Stimulated activated CD4-positive, alpha-beta T cell treated with anti-CD3 and anti-CD28 coated beads, Interleukin-4, amount 100 ng/mL, for 4 hours (primary cell): ENCODE results near the gene MFSD12.

Experiments used
- DNase-seq, 2 experiments: peaks; one replicate each; pipeline ENCODE4 v3.0.0-alpha.2; 2020

The MFSD12 gene

DNA sequence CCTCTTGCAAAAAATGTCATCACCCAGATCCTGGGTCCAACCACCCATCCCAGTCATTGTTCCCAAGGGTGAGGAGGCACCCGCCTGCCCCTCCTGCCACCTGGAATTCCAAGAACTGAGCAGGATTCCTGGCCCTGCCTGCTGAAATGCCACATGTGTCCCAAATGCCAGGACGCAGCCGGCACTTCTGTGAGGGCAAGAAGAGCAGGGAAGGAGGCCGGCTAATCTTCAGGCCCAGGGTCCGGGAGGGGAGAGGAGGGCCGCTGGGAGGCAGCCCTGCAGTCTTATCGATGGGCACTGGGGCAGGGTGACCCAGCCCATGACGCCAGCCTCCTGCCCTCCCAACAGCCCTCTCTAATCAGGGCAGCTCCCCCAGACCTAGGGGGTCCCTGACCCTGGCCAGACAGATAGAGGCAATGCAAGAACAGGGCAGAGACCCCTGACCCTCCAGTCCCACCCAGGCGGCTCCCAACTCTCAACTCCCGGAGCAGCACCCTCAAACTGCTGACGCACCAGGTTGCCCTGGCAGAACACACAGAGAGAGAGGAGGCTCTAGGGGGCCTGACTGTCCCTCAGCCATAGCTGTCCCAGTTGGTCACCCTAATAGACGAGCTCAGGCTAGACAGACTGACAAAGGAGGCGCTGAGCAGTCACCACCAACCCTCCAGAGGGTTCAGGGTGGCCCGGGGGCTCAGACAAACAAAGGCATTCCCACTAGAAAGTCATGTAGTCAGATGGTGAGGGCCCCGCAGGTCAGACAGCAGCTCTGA is 1.5 kb downstream of the MFSD12 start:
- DNase-seq, result no peak

DNA sequence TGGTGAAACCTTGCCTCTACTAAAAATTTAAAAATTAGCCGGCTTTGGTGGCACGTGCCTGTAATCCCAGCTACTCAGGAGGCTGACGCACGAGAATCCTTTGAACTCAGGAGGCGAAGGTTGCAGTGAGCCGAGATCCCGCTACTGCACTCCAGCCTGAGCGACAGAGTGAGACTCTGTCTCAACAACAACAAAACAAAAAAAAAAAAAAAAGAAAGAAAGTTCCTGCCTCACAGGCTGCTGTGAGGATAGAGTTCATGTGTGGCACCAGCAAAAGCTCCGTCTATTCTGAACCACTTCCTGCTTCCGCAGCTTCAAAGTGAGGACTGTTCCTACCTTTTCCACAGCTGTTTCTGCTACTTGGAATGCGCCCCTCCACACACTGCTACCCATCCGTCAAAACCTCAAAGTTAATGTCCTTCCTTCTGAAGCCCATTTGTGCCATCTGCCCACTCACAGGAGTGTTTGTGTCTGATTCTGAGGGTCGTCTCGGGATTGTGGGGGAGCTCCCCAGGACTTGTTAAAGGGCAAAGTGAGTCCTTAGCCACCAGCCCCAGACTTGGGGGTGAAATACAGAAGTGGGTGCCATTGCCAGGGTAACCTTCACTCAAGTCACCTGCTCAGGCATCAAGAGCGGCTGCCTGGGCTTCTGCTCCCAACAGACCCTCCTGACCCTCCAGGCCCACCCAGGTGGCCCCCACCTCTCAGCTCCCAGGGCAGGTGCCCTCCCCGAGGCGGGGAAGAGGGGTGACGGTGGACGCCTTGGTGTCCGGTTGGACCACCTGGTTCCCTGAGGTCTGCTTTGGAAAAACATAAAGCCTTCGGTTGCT is 2.9 kb downstream of the MFSD12 start:
- DNase-seq, result peak in 1 of 2 experiments; percentile 8

DNA sequence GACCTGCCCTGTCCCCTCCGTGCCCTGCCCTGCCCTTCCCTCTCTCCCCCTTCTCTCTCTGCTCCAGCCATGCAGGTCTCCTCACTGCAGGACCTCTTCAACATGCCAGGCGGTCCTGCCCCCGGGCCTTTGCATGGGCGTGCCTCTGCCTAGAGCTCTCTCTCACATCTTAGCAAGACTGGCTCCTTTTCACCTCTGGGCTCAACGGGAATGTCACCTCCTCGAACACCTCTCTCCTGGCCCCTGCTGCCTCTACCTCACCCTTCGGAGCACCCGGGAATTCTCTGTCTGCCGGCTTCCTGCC is 5.6 kb downstream of the MFSD12 start:
- no peak for DNase-seq

DNA sequence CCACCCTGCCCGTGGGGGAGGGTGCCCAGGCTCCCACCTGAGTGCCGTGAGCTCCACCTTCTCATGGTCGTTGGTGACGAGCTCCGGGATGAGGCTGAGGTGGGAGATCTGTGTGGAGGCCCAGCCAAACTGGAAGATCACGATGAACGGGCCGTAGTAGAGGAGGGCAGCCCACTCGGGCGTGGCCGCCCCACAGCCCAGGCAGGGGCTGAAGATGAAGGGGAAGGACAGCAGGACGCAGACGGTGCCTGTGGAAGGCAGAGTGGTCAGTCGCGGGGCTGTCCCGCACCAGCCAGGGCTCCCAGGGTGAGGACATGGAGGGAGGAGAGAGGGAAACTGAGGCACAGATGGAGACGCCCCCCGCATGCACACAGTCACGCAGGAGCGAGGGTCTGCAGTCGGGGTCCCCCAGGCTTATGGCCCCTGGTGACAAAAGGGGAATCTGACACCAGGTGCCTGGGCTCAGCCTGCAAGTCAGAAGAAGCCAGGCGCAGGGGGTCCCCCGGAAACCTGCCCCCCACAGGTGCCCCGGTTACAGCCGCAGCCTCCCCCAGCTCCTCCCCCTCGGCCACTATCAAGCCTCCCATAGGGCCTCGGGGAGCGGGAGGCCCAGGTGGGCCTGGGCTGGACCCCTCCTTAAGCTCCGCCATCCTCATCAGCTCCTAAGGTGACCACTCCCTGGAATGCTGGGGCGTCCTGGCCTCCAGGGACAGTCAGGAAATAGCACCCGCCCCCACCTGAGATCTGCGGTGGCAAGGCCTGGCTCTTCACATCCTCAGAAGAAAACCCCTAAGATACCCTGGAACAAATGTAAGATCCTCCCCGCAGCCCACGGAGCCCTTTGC is 6.2 kb downstream of the MFSD12 start:
- no peak for DNase-seq

DNA sequence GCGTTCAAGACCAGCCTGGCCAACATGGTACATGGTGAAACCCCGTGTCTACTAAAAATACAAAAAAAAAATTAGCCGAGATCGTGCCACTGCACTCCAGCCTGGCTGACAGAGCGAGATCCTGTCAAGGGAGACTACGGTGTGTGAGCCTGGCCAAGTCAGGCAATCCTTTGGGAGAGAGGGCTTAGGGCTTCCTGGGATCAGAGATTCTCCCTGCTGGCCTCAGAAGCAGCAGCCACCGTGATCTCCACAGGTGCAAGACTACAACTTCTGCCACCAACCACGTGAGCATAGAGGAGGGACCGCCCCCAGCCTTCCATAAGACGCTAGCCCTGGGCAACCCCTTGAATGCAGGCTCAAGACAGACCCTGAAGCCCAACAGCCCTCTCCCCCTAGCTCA is 7.6 kb downstream of the MFSD12 start:
- DNase-seq, result no peak

DNA sequence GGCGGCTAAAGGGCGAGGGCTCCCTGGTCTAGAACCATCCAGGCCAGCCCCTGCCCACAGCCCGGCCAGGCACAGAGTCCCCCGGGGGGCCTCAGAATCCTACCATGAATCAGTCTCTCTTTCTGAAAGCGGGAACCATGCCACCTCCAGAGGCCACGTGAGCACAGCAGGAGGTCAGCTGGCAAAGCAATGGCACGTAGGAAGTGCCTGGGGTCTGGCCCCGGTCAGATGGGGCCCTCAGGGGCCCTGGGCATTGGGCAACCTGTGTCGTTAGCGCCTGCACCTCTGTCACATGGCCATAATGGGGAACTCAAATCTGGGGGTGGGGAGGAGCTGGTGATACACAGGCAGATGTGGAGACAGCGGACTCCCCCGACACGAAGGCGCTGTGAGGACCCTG is 8.8 kb downstream of the MFSD12 start:
- no peak for DNase-seq

DNA sequence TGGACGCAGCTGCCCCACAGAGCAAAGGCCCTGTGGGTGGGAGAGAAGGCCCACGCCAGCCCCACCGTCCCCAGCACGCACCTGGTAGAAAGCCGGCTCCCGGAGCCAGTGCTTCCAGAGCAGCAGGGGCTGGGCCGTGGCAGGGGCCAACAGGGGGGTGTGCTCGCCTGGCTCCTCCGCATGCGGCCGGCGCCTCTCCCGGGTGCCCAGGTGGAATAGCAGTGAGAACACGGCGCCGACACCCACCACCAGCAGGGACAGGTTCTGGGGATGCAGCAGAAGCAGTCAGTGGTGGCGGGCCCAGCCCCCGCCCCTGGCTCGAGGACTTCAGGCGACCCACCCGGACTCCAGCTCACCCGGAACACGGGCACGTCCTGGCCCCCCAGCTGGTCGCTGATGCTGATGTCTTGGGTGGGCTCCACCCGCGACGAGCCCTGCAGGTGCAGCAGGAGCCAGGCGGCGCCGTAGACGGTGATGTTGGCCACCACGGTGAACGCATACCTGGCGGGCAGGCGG is 9.6 kb downstream of the MFSD12 start:
- DNase-seq, result no peak

DNA sequence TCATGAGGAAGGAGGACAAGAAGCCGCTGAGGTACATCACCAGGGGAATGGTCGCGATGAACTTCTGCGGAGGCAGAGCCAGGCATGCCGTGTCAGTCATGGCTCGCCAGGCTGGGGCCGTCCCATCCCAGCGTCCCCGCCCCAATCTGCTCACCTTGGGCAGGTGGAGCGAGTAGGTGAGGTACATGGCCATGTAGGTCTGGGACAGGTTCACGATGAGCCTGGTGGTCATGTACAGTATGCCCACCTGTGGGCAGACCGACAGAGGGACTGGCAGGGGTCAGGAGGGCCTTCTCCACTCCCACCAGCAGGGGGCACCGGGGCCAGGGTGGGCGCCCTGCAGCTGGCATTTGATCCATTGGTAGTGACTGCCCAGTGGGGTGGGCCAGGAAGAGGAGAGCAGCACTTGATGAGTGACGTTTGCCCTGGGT is 10.1 kb downstream of the MFSD12 start:
- peak in 1 of 2 experiments; percentile 35 for DNase-seq

DNA sequence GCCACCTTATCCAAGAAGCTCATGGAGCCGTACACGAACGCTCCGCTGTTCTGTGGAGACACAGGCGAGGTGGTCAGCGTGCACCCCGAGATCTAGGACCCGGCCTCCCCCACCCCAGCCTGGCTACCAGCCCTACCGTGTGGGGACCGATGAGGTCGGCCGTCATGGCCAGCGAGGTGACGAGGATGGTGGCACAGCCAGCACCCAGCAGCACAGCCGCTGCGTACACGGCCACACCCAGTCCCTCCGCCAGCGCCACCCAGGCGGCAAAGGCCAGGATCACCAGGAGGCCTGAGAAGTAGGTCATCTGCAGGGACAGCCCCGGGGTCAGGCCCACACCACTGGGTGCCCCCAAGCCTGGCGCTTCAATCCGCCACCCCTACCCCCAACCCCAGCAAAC is 11.3 kb downstream of the MFSD12 start:
- DNase-seq, result no peak

DNA sequence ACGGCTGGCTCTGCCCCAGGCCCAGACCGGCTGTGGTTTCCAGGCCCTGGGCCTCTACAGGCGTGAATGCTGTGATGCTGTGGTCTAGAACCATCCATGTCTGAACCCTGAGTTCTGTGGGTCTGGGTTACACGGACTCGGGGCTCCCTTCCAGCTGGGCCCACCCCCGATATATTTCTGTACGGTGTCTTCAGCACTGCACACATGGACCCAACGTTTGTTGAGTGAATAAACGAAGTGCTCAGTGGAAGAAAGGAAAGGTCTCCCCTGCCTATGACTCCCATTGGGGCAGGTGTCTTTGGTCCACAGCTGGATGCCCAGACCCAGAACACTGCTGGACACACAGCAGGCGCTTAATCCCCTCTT is 11.7 kb downstream of the MFSD12 start:
- DNase-seq, result no peak

DNA sequence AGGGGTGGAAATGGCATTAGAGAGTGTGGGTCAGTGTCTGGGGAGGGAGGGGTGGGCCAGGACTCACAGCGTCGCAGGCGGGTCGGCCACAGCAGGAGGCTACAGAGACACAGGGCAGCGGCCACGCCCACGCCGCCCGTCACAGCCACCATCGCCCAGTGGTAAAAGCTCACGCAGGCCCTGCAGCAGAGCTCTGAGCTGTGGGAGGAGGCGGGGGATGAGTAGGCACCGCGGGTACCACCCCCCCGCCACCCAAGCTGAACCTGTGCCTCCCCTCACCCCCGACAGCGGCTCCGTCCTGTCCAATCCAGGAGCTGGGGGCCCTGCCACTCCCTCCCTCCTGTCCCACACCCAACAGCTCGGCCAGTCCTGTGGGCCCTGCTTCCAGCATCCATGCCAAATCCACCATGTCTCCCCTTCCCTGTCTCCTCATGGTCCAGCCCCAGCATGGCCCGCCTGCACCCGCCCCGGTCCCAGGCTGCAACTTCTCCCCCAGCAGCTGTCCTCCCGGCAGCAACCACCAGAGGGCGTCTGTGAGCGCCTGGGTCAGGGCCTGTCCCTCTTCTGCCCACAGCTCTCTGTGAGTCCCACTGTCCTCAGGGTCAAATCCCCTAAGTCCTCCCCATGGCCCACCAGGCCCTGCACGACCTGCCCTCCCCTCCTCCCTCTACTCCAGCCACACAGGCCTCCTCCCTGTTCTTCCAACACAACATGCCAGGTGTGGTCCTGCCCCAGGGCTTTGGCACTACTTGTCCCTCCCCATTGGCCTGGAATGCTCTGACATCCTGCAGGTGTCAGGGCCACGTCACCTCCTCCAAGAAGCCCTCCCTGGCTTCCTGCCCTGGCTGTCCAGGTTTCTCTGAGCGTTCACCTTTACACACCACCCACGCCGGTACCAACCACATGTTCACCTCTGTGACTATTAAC is 12.4 kb downstream of the MFSD12 start:
- peak; percentile 54 to 78 for DNase-seq

DNA sequence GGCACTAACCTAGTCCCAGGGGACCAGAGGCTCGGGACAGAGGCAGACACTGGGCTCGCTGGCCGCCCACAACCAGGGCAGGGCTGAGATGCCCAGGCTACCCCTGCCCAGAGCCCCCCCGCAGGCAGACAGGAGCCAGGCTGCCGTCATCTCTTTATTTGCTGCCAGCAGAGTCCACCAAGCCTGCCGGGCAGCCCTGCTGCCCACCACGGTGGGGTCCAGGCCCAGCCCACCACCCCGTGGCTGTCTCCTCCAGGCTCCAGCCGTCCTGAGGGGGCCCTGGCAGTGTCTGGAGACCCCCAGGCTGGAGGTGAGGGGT is 13.4 kb downstream of the MFSD12 start:
- DNase-seq, result no peak

DNA sequence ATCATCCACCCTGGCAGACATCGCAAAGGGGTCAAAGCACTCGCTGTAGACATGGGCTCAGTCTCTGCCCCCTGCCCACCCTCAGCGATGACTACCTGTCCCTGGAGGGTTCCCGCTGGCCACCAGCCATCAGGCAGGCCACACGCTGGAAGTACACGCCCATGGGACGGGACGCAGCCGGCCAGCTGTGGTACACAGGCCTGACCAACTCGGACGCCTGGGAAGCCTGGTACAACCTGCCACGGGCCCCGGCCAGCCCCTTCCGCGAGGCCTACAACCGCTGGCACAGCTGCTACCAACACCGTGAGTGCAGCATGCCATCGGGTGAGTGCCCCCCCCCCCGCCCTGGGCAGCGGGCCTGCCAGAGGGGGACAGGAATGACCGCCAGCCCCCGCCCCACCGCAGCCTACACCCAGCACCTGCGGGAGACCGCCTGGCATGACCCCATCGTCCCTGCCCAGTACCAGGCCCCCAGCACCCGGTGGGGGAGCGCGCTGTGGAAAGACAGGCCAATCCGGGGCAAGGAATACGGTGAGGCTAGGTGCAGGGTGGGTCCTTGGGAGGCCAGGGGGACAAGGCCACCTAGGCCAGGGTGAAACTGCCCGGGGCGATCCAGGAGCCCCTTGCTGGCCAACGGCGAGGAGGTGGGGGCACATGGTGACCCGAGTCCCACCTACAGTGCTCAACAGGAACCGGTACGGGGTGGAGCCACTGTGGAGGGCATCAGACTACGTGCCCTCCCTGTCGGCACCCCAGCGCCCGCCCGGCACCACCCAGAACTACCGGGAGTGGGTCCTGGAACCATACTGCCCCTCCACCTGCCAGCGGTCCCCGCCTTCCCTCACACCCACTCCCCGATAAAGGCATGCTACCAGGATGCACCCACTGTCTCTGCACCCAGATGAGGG is 14.0 kb downstream of the MFSD12 start:
- DNase-seq, result no peak

DNA sequence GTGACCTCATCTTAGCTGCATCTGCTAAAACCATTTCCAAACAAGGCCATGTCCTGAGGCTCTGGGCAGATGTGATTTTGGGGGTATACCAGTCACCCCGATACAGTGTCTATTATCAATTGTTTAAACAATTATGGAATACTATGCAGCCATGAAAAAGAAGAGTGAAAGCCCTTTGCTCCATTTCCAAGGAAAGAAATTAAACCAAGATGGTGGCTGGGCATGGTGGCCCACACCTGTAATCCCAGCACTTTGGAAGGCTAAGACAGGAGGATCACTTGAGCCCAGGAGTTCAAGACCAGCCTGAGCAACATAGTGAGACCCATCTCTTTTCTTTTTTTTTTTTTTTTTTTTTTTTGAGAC is 17.6 kb downstream of the MFSD12 start:
- no peak for DNase-seq

DNA sequence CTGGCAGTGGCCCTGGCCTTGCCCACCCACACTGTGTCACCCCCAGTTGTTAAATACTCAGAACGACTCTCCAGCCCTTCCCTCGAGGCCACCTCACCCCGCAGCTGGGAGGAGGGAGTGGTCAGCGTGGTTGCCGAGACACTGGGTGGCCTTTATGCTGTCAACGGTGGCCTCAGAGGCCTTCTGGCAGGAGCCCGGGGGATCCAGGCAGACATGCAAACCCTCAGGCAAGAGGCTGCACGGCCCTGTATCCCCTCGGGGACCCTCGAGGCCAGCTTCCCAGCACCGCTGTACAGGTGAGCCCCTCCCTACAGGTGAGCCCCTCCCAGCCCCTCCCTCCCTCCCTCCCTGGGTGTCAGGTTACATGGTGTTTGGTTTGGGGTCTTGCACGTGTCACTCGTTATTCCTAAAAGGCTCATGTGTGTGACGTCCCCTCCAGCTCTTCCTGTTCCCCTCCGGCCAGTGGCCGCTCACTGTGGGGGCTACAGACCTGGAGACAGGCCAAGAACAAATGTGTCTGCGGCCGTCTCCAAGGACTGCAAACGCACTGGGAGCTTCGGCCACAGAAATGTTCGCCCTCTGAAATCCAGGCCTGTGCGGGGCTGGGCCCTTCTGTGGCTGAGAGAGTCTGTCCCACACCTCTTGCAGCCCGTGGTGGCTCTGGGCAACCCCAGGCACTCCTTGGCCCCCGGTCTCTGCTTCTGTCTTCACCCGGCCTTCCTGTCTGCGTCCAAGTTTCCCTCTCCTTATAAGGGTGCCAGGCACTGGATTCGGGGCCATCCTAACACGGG is 18.2 kb downstream of the MFSD12 start, which contains the start of gene TEKTIP1:
Gene TEKTIP1 (plus strand): TSS at position 210 of the 791 bp plus-strand sequence. CDS start 4 bp downstream, at position 214.
- DNase-seq, result no peak

DNA sequence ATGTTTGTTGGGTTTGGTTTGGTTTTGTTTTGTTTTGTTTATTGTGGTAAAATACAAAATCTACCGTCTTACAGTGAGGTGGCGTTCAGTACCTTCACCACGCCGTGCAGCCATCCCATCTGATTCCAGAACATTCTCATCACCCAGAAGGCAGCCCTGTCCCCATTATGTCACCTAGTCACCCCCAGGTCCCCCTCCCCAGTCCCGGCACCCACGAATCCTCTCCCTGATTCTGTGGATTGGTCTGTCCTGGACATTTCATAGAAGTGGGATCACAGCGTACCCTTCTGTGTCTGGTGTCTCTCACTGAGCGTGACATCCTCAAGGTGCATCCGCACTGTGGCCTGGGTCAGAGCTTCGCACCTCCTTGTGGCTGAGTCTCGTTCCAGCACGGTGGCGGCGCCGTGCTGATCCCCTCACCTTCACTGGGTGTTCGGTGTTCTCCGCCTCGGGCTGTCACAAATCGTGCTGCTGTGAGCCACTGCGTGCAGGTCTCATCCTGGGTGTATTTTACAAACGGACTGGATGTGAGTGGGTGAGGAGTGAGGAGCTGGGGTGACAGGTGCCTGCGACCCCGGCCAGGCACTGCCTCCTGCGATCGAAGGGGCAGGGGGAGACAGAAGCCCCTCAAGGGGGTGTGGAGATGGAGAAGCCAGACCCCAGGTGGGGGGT is 19.0 kb downstream of the MFSD12 start:
- no peak for DNase-seq

DNA sequence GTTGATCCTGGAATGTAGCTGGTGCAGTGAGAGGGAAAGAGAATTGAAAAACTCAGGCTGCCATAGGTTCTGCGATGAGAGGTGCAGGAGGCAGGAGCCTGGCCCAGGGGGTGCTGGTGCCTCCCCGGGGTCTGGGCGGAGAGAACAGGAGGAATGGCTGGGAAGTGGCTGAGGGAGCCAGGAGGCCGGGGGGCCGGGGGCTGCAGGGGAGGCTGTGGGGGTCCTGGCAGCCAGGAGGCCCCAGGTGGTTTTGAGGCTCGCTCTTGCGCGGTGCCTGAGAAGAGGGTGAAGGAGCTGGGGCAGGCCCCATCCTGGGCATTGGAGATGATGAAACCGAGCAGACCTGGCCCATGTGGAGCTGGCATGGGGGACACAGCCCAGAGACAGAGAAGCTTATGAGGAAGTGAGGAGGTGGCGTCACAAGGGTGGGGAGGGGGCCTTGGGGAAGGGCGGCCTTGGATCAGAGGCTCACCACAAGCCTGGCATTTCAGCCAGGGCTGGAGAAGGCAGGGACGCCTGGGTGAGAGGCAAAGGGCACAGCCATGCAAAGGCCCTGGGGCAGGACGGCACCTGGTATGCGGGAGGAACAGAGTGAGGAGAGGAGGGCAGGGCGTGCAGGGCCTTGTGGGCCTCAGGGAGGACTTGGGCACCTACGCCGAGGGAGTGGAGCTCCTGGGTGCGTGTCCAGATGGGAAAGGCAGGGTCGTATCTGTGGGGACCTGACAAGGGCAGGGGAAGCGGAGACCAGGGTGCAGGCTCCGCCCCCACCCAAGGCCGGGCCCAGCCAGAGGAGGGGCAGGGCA is 19.7 kb downstream of the MFSD12 start:
- no peak for DNase-seq

DNA sequence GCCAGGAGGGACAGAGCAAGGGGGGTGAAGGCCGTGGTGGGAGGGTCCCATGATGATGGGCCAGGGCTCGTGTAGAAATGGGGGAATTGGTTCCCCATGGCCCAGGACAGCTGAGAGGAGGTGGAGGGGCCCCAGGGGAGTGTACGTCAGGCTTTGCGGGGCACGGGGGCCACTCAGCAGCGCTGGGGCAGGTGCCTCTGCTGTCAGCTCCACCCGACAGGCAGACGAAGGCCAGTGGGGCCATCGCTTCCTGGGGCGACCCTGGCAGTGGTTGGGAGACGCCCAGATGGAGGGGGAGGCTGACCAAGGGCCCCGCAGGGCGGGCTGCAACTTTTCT is 20.3 kb downstream of the MFSD12 start:
- DNase-seq, result no peak
